Liver (tissue), 9 donors: Measurements from ENCODE around the gene RUNDC3A. TPM values are rescaled to one million over a fixed set of nuclear protein-coding genes. Genes with fewer than 3 reads are reported as not detected.
"Not testable (repeated sequence)": the region's sequence is repeated elsewhere in the genome, so short reads cannot be mapped to it uniquely, and the experiment has no call there.

Experiments used
- DNase-seq: peaks from one replicate; pipeline ENCODE4 v3.0.0-alpha.2; 2017; ENCODE audit warnings: low spot score
- H3K27ac ChIP-seq, 2 donors: one replicate each; pipeline ENCODE4 v1.7.0; 2013; ENCODE audit warnings: inconsistent platforms in 2 of 2, low read length in 2 of 2, control low read depth in 1 of 2, low read depth in 1 of 2, mild to moderate bottlenecking in 1 of 2
- H3K27me3 ChIP-seq, 4 donors: one replicate each; pipeline versions ENCODE4 v1.6.1 to v1.7.0; 2013; ENCODE audit warnings: low read length in 3 of 4, inconsistent platforms in 1 of 4, mild to moderate bottlenecking in 1 of 4, moderate library complexity in 1 of 4; ENCODE audit not compliant: control insufficient read depth in 4 of 4, insufficient read depth in 4 of 4
- H3K36me3 ChIP-seq, 4 donors: one replicate each; pipeline versions ENCODE4 v1.6.1 to v1.7.0; 2013; ENCODE audit warnings: low read length in 3 of 4, mild to moderate bottlenecking in 3 of 4, low read depth in 1 of 4, moderate library complexity in 1 of 4; ENCODE audit not compliant: control insufficient read depth in 4 of 4, insufficient read depth in 3 of 4
- H3K4me1 ChIP-seq, 4 donors: one replicate each; pipeline versions ENCODE4 v1.6.1 to v1.7.0; 2013; ENCODE audit warnings: low read length in 3 of 4, mild to moderate bottlenecking in 3 of 4, moderate library complexity in 1 of 4; ENCODE audit not compliant: control insufficient read depth in 4 of 4, insufficient read depth in 4 of 4
- H3K4me3 ChIP-seq, 3 donors: one replicate each; pipeline versions ENCODE4 v1.6.1 to v1.7.0; 2013; ENCODE audit warnings: low read length in 3 of 3, control low read depth in 1 of 3, low read depth in 1 of 3, mild to moderate bottlenecking in 1 of 3
- H3K9ac ChIP-seq, 2 donors: one replicate each; pipeline ENCODE4 v1.7.0; 2013; ENCODE audit warnings: low read length in 2 of 2, mild to moderate bottlenecking in 2 of 2, moderate library complexity in 2 of 2, control low read depth in 1 of 2, low read depth in 1 of 2
- H3K9me3 ChIP-seq, 4 donors: one replicate each; pipeline versions ENCODE4 v1.6.1 to v1.7.0; 2013; ENCODE audit warnings: low read length in 3 of 4; ENCODE audit not compliant: control insufficient read depth in 4 of 4
- ATF3 ChIP-seq: IDR thresholded peaks from 2 replicates; pipeline ENCODE4 v1.6.1; 2016; ENCODE audit warnings: antibody characterized with exemption
- CTCF ChIP-seq: fragments of 150-350 bp; IDR thresholded peaks from 2 replicates; pipeline ENCODE4 v1.5.1; 2017; ENCODE audit warnings: improper control_type of control experiment, low read depth, low read length; ENCODE audit not compliant: missing input control
- EGR1 ChIP-seq, 2 donors: IDR thresholded peaks; 2 replicates each; pipeline ENCODE4 v1.6.1; 2016 to 2018; ENCODE audit warnings: antibody characterized with exemption in 2 of 2, low read depth in 2 of 2
- FOXA2 ChIP-seq: IDR thresholded peaks from 2 replicates; pipeline ENCODE4 v1.6.1; 2016; ENCODE audit warnings: antibody characterized with exemption
- GABPA ChIP-seq, 2 donors: IDR thresholded peaks in 1 of 2; conservative IDR thresholded peaks in 1 of 2; 2 replicates each; pipeline ENCODE4 v1.6.1; 2016; ENCODE audit warnings: antibody characterized with exemption in 2 of 2, mild to moderate bottlenecking in 1 of 2, moderate library complexity in 1 of 2
- HNF4A ChIP-seq, 2 donors: conservative IDR thresholded peaks; 2 replicates each; pipeline ENCODE4 v1.6.1; 2016; ENCODE audit warnings: antibody characterized with exemption in 2 of 2, mild to moderate bottlenecking in 2 of 2
- HNF4G ChIP-seq: IDR thresholded peaks from 2 replicates; pipeline ENCODE4 v1.6.1; 2016; ENCODE audit warnings: antibody characterized with exemption
- JUND ChIP-seq, 2 donors: IDR thresholded peaks; 2 replicates each; pipeline ENCODE4 v1.6.1; 2016; ENCODE audit warnings: antibody characterized with exemption in 2 of 2
- RAD21 ChIP-seq, 2 donors: IDR thresholded peaks; 2 replicates each; pipeline ENCODE4 v1.6.1; 2016; ENCODE audit warnings: antibody characterized with exemption in 2 of 2, mild to moderate bottlenecking in 2 of 2
- REST ChIP-seq: IDR thresholded peaks from 2 replicates; pipeline ENCODE4 v1.6.1; 2016; ENCODE audit warnings: antibody characterized with exemption, mild to moderate bottlenecking
- TAF1 ChIP-seq: conservative IDR thresholded peaks from 2 replicates; pipeline ENCODE4 v1.6.1; 2016; ENCODE audit warnings: antibody characterized with exemption, mild to moderate bottlenecking
- YY1 ChIP-seq: IDR thresholded peaks from 2 replicates; pipeline ENCODE4 v1.6.1; 2016; ENCODE audit warnings: antibody characterized with exemption, mild to moderate bottlenecking
- WGBS: extraction: QIAGEN DNeasy Blood & Tissue Kit; methylation state at CpG from one replicate; pipeline ENCODE4 v1.1.7; 2013; 5-methylcytosine and 5-hydroxymethylcytosine counted together
- polyA plus RNA-seq, 2 donors: library from polyadenylated mRNA; stranded (reverse) in 1 of 2; unstranded in 1 of 2; fragments of 200-250 nt in 1 of 2; fragments of >200 nt in 1 of 2; fragmentation: Nextera tagmentation in 1 of 2; extraction: Ambion mirVana in 1 of 2; gene quantifications; one replicate each; pipeline versions ENCODE4 v1.2.1 to v1.2.3, GENCODE V29; 2013 to 2015
- total RNA-seq, 2 donors: library from RNA; depleted of rRNA; stranded (reverse); fragments of >200 nt; gene quantifications; one replicate each; pipeline ENCODE4 v1.2.3, GENCODE V29; 2014
- TF ChIP-seq, protein P1 (sequence below): IDR thresholded peaks from 2 replicates; pipeline ENCODE4 v1.6.1; 2016; ENCODE audit warnings: antibody characterized with exemption
- donor health status: healthy.
- donor health status: healthy.
- donor health status: healthy.
- donor health status: healthy.
- donor health status: healthy.

Gene RUNDC3A
- total and polyA plus RNA-seq, 4 donors: 0.05 to 17.0 (median 0.06) TPM; not detected in 1

GRCh38 chr17:44346064-44346844 is 37.9 kb downstream of the RUNDC3A start (continued):
- TF ChIP-seq, protein P1, sequence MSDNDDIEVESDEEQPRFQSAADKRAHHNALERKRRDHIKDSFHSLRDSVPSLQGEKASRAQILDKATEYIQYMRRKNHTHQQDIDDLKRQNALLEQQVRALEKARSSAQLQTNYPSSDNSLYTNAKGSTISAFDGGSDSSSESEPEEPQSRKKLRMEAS: no peak
- no peak for TF ChIP-seq ATF3

GRCh38 chr17:44347206-44348055 is 39.0 kb downstream of the RUNDC3A start:
- WGBS: 85% methylated on average over 18 of the region's 18 CpGs
- H3K27ac ChIP-seq, DNase-seq, H3K4me3 ChIP-seq, H3K9me3 ChIP-seq, H3K9ac ChIP-seq, H3K27me3 ChIP-seq: not testable (repeated sequence)
- Histone ChIP-seq H3K4me1 (peaks cover 0 to 21% (median 12%) of the 10 kb centered on the region in 4 donors), H3K36me3 (peaks cover 3 to 26% (median 13%) of the 10 kb centered on the region in 4 donors)

- peaks cover 0 to 22% (median 12%) of the 10 kb centered on the region in 4 donors for H3K4me1 ChIP-seq
- no peak overlapping the region for H3K4me3 ChIP-seq
- no peak overlapping the region for H3K27ac ChIP-seq
- H3K27me3 ChIP-seq: no peaks in the 10 kb centered on the region
- WGBS: 81% methylated on average over 9 of the region's 9 CpGs
- TF ChIP-seq YY1: no peak
- peaks cover 4 to 32% (median 15%) of the 10 kb centered on the region in 4 donors for H3K36me3 ChIP-seq
- no peaks in the 10 kb centered on the region for H3K9me3 ChIP-seq
- DNase-seq: no peak
- no peak overlapping the region for H3K9ac ChIP-seq
Observed at GRCh38 chr17:44348234-44348987, 40.0 kb downstream of the RUNDC3A start.

GRCh38 chr17:44348988-44349364 is 40.6 kb downstream of the RUNDC3A start:
- Histone ChIP-seq H3K27ac (no peak overlapping the region), H3K4me3 (no peak overlapping the region), H3K36me3 (peaks cover 4 to 32% (median 15%) of the 10 kb centered on the region in 4 donors), H3K9ac (no peak overlapping the region), H3K9me3 (no peaks in the 10 kb centered on the region), H3K27me3 (no peaks in the 10 kb centered on the region), H3K4me1 (peaks cover 0 to 26% (median 12%) of the 10 kb centered on the region in 4 donors)
- 94% methylated on average over 6 of the region's 6 CpGs for WGBS
- DNase-seq: no peak
- TF ChIP-seq HNF4G (no peak), HNF4A (conservative IDR thresholded peaks at IDR 0.05) (no peak), CTCF (no peak), REST (no peak), EGR1 (IDR thresholded peaks at IDR 0.05; ENCODE audit: low read depth in 2 of 2) (no peak), RAD21 (IDR thresholded peaks at IDR 0.05) (no peak), FOXA2 (no peak), JUND (IDR thresholded peaks at IDR 0.05) (no peak), TAF1 (no peak), GABPA (IDR thresholded peaks at IDR 0.05 in 1 of 2, conservative IDR thresholded peaks at IDR 0.05 in 1 of 2) (no peak), ATF3 (no peak)
- TF ChIP-seq, protein P1: no peak
